T47D (cell line): Measurements from ENCODE around the gene DCN.

ENCODE experiments used
- DNase-seq, 2 experiments: peaks; one replicate each; pipeline versions ENCODE4 v3.0.0 to v3.0.0-alpha.2; 2011 to 2012; ENCODE audit warnings: low read depth in 1 of 2, low spot score in 1 of 2
- JUND ChIP-seq: IDR thresholded peaks from 2 replicates; pipeline ENCODE4 v1.6.1; 2012; ENCODE audit warnings: low read depth
- in situ Hi-C: cut with HindIII; loops from 2 replicates; pipeline ENCODE4 v1.10.0; 2016; ENCODE audit warnings: low sequenced_read_pairs, low pct_unique_long_range_greater_than_20kb

The DCN gene

DNA sequence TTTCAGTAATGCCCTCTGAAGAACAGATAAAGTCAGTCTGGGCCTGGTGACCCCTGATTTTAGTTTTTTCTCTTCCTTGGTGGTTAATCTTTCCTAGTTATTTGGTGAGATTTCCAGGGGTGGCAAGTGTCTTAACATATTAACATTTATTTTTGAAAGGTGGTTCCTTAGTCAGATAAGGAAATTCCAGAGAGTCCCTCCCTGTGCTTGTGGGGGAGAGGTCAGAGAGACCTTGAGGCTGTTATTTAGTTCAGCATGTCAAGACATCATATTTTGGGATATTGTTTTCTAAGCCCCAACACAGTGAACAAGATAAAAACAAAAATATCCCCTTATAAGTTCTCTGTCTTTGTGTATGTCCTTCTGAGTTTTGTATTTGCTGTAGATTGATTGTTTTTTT lies 61.8 kb downstream of the DCN start:
- in situ Hi-C loops, result no loop called here
- no peak for DNase-seq
- TF ChIP-seq JUND, result no peak

DNA sequence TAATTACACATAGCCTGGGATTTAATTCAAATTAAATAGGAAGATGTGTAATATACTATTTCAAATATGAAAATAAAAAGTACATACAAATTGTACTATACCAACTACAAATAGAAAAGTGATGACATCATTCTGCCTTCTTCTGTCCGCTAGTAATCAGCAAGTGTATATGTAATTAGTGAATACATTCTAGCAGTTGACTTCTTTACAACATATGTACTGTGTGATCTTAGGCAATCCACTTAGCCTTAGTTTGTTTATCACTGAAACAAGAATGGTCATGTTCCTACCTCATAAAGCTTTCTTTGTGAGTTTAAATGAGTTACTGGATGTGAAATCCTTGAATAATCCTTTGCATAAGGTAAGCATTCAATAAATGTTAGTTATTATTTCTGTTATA lies 63.5 kb downstream of the DCN start:
- no peak for DNase-seq
- in situ Hi-C loops, result no loop called here
- no peak for TF ChIP-seq JUND

DNA sequence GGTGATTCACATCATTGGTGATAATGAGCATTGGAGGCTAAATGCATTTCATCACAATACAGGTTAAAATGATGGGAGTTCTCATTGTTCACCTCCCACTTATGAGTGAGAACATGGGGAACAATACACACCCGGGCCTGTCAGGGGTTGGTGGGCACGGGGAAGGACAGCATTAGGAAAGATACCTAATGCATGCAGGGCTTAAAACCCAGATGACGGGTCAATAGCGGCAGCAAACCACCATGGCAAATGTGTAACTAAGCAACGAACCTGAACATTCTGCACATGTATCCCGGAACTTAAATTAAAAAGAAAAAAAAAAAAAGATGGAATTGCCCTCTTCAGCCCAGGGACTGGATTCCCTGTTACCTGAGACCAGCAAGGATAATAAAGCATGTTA lies 69.0 kb downstream of the DCN start:
- in situ Hi-C loops, result no loop called here
- no peak for TF ChIP-seq JUND
- DNase-seq, result no peak

DNA sequence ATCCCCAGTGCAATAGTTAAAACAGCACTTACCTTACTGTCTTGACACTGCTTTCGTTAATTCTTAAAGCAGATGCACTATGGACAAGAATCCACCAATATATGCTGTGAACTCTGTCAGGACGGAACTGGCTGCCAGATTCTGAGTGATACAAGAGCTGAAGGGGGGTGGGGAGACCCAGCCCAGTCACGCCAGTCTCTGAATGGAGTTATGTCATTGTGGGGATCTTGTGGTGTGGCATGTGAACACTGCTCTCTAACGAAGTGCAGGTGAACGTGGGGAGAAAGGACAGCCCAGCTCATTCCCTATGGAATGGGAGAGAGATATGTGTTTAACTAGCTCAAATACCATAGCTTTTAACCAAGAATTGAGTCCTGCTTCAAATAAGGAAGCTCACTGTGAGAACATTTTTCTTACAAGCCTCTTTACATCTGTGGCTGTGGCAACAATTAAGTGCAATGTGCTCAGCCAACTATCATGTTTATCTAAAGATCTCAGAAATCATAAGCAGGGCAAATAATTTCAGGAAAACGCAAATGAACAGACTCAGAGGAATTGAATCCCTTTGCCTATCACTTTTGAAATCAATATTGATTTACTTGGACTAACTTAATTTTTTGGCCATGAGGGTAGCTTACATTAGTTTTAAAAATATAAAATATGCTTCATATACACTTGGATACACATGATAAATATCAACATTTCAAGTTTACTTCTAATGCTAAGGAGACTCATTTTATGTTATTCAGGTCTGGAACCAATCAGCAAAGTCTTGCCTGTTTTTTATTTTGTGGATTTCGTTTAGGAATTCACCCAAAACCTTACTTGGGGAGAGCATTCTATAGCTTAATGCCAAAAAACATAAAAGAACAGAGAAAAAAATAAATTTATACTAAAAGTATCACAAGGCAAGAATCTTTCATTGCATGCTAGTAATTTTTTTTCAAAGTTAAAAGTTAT lies 71.0 kb downstream of the DCN start, which contains the start of gene LUM:
TSS of gene LUM (minus strand) at position 129 of the 960 bp plus-strand sequence. CDS start 2,515 bp downstream, outside the sequence.
- in situ Hi-C loops, result no loop called here
- no peak for TF ChIP-seq JUND
- DNase-seq, result peak in 1 of 2 experiments; percentile 40

DNA sequence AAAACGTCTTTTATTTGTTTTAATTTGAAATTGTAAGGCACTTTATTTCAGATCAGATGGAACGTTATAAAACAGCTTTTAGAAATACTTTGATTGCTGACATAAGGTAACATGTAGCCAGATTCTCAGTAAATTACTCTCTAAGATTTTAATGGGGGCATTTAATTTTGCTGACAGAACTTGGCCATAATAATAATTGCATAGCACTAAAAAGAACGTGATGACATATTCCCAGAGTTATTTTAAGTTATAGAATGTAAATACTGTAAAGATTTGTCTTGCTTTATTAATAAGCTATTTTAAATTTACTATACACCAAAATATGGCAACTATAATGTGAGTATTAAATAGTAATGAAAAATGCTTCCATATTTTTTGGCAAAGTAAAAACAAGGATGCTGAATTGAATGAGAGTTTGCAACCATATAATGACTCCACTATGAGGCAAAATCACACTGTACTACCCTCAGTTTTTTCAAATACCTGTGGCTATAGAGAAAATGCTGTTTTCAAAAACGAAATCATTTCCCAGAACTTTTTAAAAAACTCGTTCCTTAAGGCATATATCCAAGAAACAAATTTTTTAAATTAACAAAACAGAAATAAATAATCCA lies 72.2 kb downstream of the DCN start:
- no peak for TF ChIP-seq JUND
- DNase-seq, result no peak
- in situ Hi-C loops, result no loop called here

DNA sequence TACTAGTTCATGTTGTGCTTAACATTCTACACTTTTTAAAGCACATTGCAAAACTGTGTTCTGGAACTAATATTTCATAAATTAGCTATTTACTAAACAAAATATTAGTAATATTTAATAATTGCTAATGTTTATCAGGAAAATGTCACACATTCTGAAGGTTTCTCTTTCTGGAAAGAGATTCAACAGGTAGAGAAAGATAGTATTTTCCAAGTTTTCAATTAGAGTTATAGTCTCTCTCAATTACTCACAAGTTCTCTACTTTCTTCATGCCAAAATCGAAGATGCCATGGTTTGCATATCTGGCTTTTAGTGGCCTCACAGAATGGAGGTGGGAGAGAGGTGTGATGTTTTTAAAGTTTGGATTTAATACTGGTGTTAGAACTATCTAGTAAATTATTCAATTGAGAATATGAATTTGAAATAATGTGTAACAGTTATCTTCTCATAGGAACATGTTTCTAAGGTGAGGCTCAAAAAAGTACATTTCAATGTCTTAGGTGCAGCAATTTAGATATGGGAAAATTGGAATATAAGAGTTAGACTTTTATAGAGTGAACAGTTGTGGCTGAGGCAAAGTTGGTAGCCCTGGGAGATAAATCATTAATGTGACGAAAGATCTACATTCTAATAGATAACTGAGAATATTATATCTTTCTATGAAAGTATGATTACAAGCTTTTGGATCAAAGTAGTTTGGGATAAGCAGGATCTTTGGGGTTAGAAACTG lies 72.9 kb downstream of the DCN start:
- in situ Hi-C loops, result no loop called here
- TF ChIP-seq JUND, result no peak
- no peak for DNase-seq

DNA sequence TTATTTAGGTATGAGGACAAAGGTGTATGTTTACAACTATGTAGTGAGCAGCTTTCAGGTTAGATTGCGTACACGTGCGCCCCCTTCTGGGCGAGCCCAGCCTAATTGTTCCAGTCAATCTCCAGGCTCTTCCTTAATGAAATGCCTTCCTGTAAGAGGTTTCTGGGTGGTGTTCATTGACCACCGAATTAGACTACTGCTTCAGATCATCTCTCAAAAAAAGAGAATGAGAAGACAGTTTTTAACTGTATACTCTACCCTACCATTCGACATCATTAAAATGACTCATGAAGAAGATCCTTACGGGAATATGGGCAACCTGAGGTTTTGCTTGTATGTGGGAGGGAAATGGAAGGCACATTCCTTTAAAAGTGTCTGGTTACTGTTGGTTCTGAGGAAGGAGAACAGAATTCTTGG lies 73.5 kb downstream of the DCN start:
- DNase-seq, result peak in 1 of 2 experiments; percentile 81
- no peak for TF ChIP-seq JUND
- in situ Hi-C loops, result no loop called here

DNA sequence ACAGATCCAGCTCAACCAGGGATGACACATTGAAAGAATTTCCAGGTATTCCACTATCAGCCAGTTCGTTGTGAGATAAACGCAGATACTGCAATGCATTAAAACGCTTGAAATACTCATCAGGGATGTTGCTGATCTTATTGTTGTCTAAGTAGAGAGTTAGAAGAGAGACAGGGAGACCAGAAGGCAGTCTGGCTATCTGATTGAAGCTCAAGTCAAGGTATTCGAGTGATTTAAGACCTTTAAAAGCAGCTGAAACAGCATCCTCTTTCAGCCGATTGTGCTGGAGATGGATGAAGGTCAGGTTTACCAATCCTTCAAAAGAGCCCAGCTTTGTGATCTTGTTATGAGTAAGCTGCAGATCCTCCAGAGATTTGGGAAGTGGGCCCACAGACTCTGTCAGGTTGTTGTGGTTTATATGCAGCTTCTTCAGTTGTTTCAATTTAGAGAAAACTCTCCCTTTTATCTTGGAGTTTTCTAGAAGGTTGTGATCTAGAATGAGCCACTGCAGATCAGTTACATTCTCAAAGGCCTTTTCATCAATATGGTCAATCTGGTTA lies 74.3 kb downstream of the DCN start:
- no peak for DNase-seq
- TF ChIP-seq JUND, result no peak
- in situ Hi-C loops, result no loop called here

DNA sequence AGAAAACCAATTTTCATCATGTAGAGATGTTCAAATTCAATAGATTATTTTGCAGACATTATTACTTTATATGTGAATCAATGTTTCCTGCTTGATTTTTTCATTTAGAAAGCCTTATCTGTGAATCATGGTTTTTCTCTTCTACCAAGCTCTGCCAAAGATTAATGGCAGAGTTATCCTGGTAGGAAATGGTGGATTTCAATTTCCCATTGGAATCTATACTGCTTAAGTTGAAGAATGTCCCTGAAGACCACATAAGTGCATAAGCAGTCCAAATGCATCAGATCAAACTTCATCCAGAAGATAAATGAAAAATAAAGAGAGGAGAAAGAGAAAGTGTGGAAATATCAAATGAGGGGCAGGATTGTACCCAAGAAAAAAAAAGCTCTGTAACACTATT lies 76.3 kb downstream of the DCN start:
- no peak for TF ChIP-seq JUND
- in situ Hi-C loops, result no loop called here
- no peak for DNase-seq

DNA sequence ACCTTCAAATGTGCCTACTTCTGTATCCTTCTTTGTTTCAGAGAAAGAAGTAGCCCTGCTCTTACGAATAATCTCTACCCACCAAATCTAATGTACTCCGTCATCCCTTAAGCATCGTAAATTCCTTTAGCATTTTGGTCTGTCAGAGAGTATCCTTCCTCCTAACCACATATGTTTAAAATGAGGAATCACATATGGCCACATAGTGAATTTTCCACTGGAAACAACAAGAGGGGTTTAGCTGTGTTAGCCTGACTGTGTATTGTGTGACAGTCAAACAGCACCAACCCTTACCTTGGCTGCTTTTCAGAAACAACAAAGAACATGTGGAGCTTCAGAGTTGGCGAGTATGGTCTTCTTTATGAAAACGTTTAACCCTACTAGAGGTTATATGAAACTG lies 76.8 kb downstream of the DCN start:
- DNase-seq, result no peak
- in situ Hi-C loops, result no loop called here
- no peak for TF ChIP-seq JUND

DNA sequence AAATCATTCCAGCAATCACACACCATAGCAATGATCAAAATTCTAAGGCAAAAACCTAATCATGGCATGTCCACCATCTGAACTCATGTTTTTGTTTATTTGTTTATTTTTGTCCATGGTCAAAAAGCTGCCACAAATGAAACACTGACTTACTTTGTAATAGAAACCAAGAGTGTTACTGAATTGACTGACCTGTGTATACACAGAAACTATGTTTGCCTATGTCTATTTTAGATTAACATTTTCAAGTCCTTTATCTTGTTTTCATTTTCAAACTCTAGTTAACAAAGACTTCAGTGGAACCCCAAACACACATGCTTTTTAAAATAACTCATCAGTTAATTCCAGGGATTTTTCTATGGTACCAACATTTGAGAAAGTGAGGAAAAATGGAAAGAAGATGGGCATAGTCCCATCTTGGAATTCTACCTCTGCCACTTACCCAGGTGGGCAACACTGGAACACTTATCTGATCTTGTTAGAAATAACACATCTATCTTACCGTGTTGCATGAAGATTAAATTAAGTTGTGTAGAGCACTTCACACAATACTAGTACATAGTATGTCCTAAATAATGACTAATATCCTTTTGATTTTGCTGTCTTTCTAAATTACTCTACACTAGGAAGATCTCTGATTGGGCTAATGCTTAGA lies 77.7 kb downstream of the DCN start:
- DNase-seq, result no peak
- TF ChIP-seq JUND, result no peak
- in situ Hi-C loops, result no loop called here

DNA sequence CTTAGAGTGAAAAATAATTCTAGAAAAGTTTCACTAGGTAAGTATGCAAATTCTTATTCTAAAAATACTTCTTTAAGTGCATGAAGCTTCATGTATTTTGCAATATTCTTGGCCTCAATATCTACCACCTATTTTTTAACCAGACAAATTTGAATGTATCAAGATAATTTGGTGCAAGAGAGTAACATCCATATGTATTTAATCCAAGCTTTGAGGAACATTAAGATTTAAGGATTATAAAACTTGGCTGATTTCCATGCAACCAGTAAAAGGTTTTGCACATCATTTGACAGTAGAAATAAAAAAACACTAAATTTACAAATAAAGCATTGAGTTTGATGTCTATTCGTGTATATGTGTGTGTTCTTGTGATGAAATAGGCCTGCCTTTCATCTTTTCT lies 79.0 kb downstream of the DCN start:
- in situ Hi-C loops, result no loop called here
- DNase-seq, result no peak
- TF ChIP-seq JUND, result no peak

DNA sequence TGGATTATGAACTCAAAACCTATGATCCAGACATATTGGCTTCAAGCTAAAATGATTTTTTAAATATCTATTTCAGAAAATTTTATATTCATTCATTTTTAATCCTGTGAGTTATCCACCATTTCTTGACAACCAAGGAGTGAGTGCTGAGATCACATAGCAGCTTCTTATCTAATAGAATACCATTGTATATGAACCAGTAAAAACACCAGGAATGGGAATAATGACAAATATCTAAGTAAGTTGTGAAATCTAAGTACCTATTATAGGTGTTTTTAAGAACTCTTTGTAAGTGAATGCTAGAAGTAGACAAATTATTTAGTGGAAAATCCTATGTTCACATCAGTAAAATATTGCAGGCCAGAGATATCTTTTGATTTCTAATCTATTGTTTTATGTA lies 79.5 kb downstream of the DCN start:
- TF ChIP-seq JUND, result no peak
- DNase-seq, result no peak
- in situ Hi-C loops, result no loop called here
